ENCODE measurements around the gene NID1. TPM values are rescaled to one million over a fixed set of nuclear protein-coding genes. Genes with fewer than 3 reads are reported as not detected.

NID1 gene
- total and polyA plus RNA-seq, 4 donors = 15.4 to 151 (median 45.1) TPM

DNA sequence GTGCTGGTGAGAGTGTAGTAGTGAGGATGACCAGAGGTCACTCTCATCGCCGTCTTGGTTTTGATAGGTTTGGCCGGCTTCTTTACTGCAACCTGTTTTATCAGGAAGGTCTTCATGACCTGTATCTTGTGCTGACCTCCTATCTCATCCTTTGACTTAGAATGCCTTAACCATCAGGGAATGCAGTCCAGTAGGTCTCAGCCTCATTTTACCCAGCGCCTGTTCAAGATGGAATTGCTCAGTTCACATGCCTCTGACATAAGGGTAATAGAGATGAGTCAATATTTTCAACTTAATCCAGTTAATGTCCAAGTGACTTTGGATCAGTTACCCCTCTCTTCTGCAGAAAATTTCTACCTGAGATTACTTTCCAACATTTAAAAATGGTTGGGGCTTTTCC is 4.6 kb downstream of the NID1 start:
- H3K9me3 ChIP-seq (ENCODE audit: control insufficient read depth in 4 of 4, insufficient read depth in 3 of 4, low read length in 3 of 4) = no peaks in the 10 kb centered on the region
- H3K9ac ChIP-seq (ENCODE audit: insufficient read depth in 1 of 2, low read length in 2 of 2) = no peak overlapping the region
- 94 to 99% methylated on average over 4 of the region's 4 CpGs for WGBS, 2 donors
- no peak overlapping the region for H3K4me3 ChIP-seq
- peaks cover 4 to 39% (median 17%) of the 10 kb centered on the region in 5 donors for H3K4me1 ChIP-seq (ENCODE audit: control insufficient read depth in 5 of 5, insufficient read depth in 5 of 5, low read length in 5 of 5)
- no peak for DNase-seq
- H3K27me3 ChIP-seq (ENCODE audit: control insufficient read depth in 3 of 3, insufficient read depth in 3 of 3, low read length in 2 of 3) = no peaks in the 10 kb centered on the region
- peaks cover 0 to 8% (median 2%) of the 10 kb centered on the region in 4 donors for H3K36me3 ChIP-seq (ENCODE audit: control insufficient read depth in 4 of 4, insufficient read depth in 4 of 4, low read length in 4 of 4)
- no peak overlapping the region for H3K27ac ChIP-seq (ENCODE audit: low read depth in 1 of 2, low read length in 1 of 2)
- no peak for ATAC-seq (ENCODE audit: insufficient read depth, low FRiP score)
- TF ChIP-seq, protein P1, sequence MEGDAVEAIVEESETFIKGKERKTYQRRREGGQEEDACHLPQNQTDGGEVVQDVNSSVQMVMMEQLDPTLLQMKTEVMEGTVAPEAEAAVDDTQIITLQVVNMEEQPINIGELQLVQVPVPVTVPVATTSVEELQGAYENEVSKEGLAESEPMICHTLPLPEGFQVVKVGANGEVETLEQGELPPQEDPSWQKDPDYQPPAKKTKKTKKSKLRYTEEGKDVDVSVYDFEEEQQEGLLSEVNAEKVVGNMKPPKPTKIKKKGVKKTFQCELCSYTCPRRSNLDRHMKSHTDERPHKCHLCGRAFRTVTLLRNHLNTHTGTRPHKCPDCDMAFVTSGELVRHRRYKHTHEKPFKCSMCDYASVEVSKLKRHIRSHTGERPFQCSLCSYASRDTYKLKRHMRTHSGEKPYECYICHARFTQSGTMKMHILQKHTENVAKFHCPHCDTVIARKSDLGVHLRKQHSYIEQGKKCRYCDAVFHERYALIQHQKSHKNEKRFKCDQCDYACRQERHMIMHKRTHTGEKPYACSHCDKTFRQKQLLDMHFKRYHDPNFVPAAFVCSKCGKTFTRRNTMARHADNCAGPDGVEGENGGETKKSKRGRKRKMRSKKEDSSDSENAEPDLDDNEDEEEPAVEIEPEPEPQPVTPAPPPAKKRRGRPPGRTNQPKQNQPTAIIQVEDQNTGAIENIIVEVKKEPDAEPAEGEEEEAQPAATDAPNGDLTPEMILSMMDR (IDR thresholded peaks at IDR 0.05; ENCODE audit: control extremely low read depth, extremely low read depth) = no peak

DNA sequence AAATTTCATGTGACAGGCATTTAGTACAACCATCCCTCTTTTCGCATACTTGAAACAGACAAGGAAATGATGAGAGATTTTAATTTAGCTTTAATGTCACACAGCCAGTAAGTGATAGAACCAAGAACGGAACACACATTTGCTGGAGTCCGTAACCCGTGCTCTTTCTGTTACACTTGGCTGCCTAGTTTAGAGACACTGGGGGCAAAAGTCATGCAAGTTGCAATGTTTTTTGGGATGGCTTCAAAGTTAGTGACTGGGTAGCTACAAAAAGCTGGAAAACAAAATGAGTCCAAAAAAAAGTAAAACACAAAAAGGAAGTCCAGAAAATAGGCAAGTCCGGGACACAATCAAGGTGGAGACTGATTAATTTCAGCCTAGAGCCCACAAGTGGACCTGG is 5.9 kb downstream of the NID1 start:
- Histone ChIP-seq H3K4me1 (ENCODE audit: control insufficient read depth in 5 of 5, insufficient read depth in 5 of 5, low read length in 5 of 5) (peaks cover 0 to 37% (median 17%) of the 10 kb centered on the region in 5 donors), H3K4me3 (no peak overlapping the region), H3K9me3 (ENCODE audit: control insufficient read depth in 4 of 4, insufficient read depth in 3 of 4, low read length in 3 of 4) (no peaks in the 10 kb centered on the region), H3K36me3 (ENCODE audit: control insufficient read depth in 4 of 4, insufficient read depth in 4 of 4, low read length in 4 of 4) (peaks cover 0 to 8% (median 2%) of the 10 kb centered on the region in 4 donors), H3K27ac (ENCODE audit: low read depth in 1 of 2, low read length in 1 of 2) (peak overlapping the region in 1 of 2 donors; percentile 50), H3K27me3 (ENCODE audit: control insufficient read depth in 3 of 3, insufficient read depth in 3 of 3, low read length in 2 of 3) (no peaks in the 10 kb centered on the region), H3K9ac (ENCODE audit: insufficient read depth in 1 of 2, low read length in 2 of 2) (no peak overlapping the region)
- no peak for ATAC-seq (ENCODE audit: insufficient read depth, low FRiP score)
- TF ChIP-seq, protein P1 (IDR thresholded peaks at IDR 0.05; ENCODE audit: control extremely low read depth, extremely low read depth) = no peak
- WGBS, 2 donors = 70 to 87% methylated on average over 5 of the region's 5 CpGs
- DNase-seq = peak in 2 of 3 donors; percentile 34 to 47

DNA sequence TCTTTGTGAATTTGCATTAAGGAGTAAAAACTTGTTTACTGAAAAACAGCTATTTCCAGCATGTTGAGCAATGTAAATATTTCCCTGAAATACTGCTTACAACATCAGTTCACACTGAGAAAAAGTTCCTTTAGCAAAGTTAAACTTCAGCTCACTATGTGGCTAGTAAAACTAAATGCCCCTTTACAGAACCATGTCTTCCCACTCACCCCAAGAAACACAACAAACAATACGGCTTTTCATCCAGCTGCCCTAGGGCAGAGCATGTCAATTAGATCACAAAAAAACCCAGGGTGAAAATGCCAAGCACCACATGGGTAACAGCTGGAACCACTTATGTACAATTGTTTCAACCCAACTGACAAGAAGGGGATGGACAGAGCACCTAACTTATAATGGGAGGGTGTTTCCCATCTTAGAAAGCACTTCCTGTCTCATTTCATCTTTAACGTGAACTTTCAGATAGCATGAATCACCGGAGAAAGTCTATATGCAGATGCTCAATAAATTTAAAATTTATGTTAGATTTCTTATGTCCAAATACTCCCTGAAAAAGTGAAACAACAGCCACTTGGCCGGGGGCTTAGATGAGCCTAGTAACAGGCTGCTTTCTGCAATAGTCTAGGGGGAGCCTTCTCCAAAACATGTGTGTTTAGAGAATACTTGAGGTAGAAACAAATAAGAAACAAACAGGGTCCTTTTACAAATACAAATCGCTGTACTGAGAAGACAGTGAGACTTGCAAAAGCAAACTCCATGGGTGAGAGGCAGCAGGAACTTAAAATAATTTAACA is 6.6 kb downstream of the NID1 start:
- DNase-seq = peak in 2 of 3 donors; percentile 62 to 65
- Histone ChIP-seq H3K27ac (ENCODE audit: low read depth in 1 of 2, low read length in 1 of 2) (peak overlapping the region in 1 of 2 donors; percentile 50), H3K9ac (ENCODE audit: insufficient read depth in 1 of 2, low read length in 2 of 2) (peak overlapping the region in 1 of 2 donors; percentile 73), H3K36me3 (ENCODE audit: control insufficient read depth in 4 of 4, insufficient read depth in 4 of 4, low read length in 4 of 4) (peaks cover 0 to 8% (median 2%) of the 10 kb centered on the region in 4 donors), H3K9me3 (ENCODE audit: control insufficient read depth in 4 of 4, insufficient read depth in 3 of 4, low read length in 3 of 4) (no peaks in the 10 kb centered on the region), H3K4me1 (ENCODE audit: control insufficient read depth in 5 of 5, insufficient read depth in 5 of 5, low read length in 5 of 5) (peaks cover 0 to 36% (median 19%) of the 10 kb centered on the region in 5 donors), H3K4me3 (no peak overlapping the region), H3K27me3 (ENCODE audit: control insufficient read depth in 3 of 3, insufficient read depth in 3 of 3, low read length in 2 of 3) (no peaks in the 10 kb centered on the region)
- 45 to 59% methylated on average over 5 of the region's 5 CpGs for WGBS, 2 donors
- no peak for ATAC-seq (ENCODE audit: insufficient read depth, low FRiP score)
- TF ChIP-seq, protein P1 (IDR thresholded peaks at IDR 0.05; ENCODE audit: control extremely low read depth, extremely low read depth) = no peak

Data from lung (tissue), 12 donors.